ENCODE data around the gene ERCC8.

ERCC8 gene

GRCh38 chr5:60958712-60959111 is 13.8 kb upstream of the ERCC8 start:
- peaks cover 7% of the 10 kb centered on the region for H3K9me3 Mint-ChIP-seq
- H3K27me3 Mint-ChIP-seq: no peaks in the 10 kb centered on the region
- DNase-seq: no peak
- no peak overlapping the region for H3K4me3 Mint-ChIP-seq
- no peak for ATAC-seq
- no peak overlapping the region for H3K27ac Mint-ChIP-seq
- peaks cover 17% of the 10 kb centered on the region for H3K4me1 Mint-ChIP-seq
- peaks cover 2% of the 10 kb centered on the region for H3K36me3 Mint-ChIP-seq (ENCODE audit: low read depth)

- no peaks in the 10 kb centered on the region for H3K36me3 Mint-ChIP-seq (ENCODE audit: low read depth)
- peaks cover 15% of the 10 kb centered on the region for H3K4me1 Mint-ChIP-seq
- no peaks in the 10 kb centered on the region for H3K27me3 Mint-ChIP-seq
- H3K9me3 Mint-ChIP-seq: peaks cover 7% of the 10 kb centered on the region
- H3K4me3 Mint-ChIP-seq: no peak overlapping the region
- ATAC-seq (no peak), DNase-seq (no peak)
- H3K27ac Mint-ChIP-seq: no peak overlapping the region
Measured at GRCh38 chr5:60958088-60958487, 13.2 kb upstream of the ERCC8 start.

GRCh38 chr5:60955239-60955638 is 10.4 kb upstream of the ERCC8 start:
- peaks cover 1% of the 10 kb centered on the region for H3K36me3 Mint-ChIP-seq (ENCODE audit: low read depth)
- no peak for ATAC-seq
- peaks cover 10% of the 10 kb centered on the region for H3K4me1 Mint-ChIP-seq
- H3K4me3 Mint-ChIP-seq: no peak overlapping the region
- no peak for DNase-seq
- H3K27me3 Mint-ChIP-seq: no peaks in the 10 kb centered on the region
- H3K9me3 Mint-ChIP-seq: peaks cover 7% of the 10 kb centered on the region
- no peak overlapping the region for H3K27ac Mint-ChIP-seq

DNA sequence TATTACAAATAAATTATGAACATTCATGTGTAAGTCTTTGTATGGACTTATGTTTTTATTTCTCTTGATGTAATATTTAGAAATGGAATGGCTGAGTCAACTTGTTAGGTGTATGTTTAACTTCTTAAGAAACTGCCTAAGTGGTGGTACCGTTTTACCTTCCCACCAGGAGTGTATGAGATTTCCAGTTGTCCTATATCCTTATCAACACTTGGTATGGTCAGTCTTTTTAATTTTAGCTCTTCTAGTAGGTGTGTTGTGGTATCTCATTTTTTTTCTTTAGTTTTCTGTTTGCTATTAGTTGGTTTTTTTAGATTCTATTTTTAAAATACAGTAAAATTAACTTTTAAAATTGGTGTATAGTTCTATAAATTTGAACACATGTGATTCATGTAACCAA is 3.9 kb upstream of the ERCC8 start:
- H3K4me3 Mint-ChIP-seq: no peak overlapping the region
- DNase-seq (no peak), ATAC-seq (no peak)
- no peaks in the 10 kb centered on the region for H3K27me3 Mint-ChIP-seq
- peaks cover 27% of the 10 kb centered on the region for H3K4me1 Mint-ChIP-seq
- H3K36me3 Mint-ChIP-seq (ENCODE audit: low read depth): peaks cover 12% of the 10 kb centered on the region
- H3K27ac Mint-ChIP-seq: no peak overlapping the region
- peaks cover 4% of the 10 kb centered on the region for H3K9me3 Mint-ChIP-seq

GRCh38 chr5:60945813-60946187 is 930 bp upstream of the ERCC8 start:
- Mint-ChIP-seq H3K36me3 (ENCODE audit: low read depth) (peaks cover 12% of the 10 kb centered on the region), H3K4me1 (peaks cover 36% of the 10 kb centered on the region), H3K27ac (no peak overlapping the region), H3K4me3 (no peak overlapping the region), H3K27me3 (no peaks in the 10 kb centered on the region), H3K9me3 (peaks cover 4% of the 10 kb centered on the region)
- DNase-seq (peak; percentile 39), ATAC-seq (peak; percentile 30)

DNA sequence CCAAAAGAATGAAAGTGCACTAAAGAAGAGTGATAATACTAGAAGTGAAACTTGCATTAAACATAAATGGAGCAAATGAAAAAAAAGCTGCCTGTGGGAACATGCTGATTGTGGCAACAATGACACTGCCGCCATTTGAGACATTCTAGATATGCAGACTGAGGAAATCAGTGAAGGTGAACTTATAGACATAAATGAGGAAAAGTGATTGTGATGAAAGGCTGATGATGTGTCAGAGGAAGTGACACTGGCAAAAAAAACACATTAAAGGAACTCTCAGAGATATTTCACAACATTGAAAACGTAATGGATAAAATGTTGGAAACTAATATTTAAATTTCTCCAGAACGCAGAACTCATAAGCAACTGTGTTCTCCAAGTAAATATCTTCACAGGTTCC is 1.2 kb downstream of the ERCC8 start:
- peaks cover 26% of the 10 kb centered on the region for H3K4me1 Mint-ChIP-seq
- no peaks in the 10 kb centered on the region for H3K27me3 Mint-ChIP-seq
- DNase-seq (no peak), ATAC-seq (no peak)
- peaks cover 9% of the 10 kb centered on the region for H3K36me3 Mint-ChIP-seq (ENCODE audit: low read depth)
- H3K4me3 Mint-ChIP-seq: no peak overlapping the region
- H3K27ac Mint-ChIP-seq: peak overlapping the region; percentile 32
- H3K9me3 Mint-ChIP-seq: no peaks in the 10 kb centered on the region

GRCh38 chr5:60929024-60929423 is 15.8 kb downstream of the ERCC8 start:
- H3K27me3 Mint-ChIP-seq: no peaks in the 10 kb centered on the region
- peaks cover 3% of the 10 kb centered on the region for H3K4me1 Mint-ChIP-seq
- no peak for DNase-seq
- peaks cover 13% of the 10 kb centered on the region for H3K36me3 Mint-ChIP-seq (ENCODE audit: low read depth)
- no peak overlapping the region for H3K27ac Mint-ChIP-seq
- no peak overlapping the region for H3K4me3 Mint-ChIP-seq
- H3K9me3 Mint-ChIP-seq: no peaks in the 10 kb centered on the region
- no peak for ATAC-seq

GRCh38 chr5:60927450-60927849 is 17.4 kb downstream of the ERCC8 start:
- Mint-ChIP-seq H3K4me3 (no peak overlapping the region), H3K9me3 (no peaks in the 10 kb centered on the region), H3K27me3 (no peaks in the 10 kb centered on the region), H3K27ac (no peak overlapping the region), H3K36me3 (ENCODE audit: low read depth) (peaks cover 17% of the 10 kb centered on the region), H3K4me1 (peaks cover 3% of the 10 kb centered on the region)
- DNase-seq (no peak), ATAC-seq (no peak)

GRCh38 chr5:60918466-60918865 is 26.4 kb downstream of the ERCC8 start:
- Mint-ChIP-seq H3K27me3 (no peaks in the 10 kb centered on the region), H3K4me1 (no peaks in the 10 kb centered on the region), H3K4me3 (no peak overlapping the region), H3K27ac (no peak overlapping the region), H3K36me3 (ENCODE audit: low read depth) (peaks cover 60% of the 10 kb centered on the region), H3K9me3 (peaks cover 5% of the 10 kb centered on the region)
- no peak for DNase-seq
- ATAC-seq: no peak

DNA sequence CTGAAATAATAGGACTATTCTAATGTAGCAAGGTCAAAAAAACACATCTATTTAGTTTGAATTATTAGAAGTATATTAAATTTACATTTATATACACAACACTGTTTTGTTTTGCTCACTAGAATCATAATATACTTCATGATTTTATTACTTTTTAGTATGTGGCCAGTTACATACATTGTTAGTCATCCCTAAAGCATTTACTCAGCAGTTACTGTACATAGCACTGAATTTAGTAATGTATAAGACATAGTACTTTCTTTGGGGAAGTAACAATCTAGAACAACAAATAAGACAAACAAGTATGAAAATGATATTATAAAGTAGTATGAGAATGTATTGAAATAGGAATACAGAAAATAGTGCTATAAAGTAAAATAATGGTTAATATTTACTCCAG is 28.2 kb downstream of the ERCC8 start:
- ATAC-seq: no peak
- H3K36me3 Mint-ChIP-seq (ENCODE audit: low read depth): peaks cover 60% of the 10 kb centered on the region
- H3K27me3 Mint-ChIP-seq: no peaks in the 10 kb centered on the region
- no peaks in the 10 kb centered on the region for H3K4me1 Mint-ChIP-seq
- no peak overlapping the region for H3K27ac Mint-ChIP-seq
- DNase-seq: no peak
- H3K9me3 Mint-ChIP-seq: peaks cover 7% of the 10 kb centered on the region
- no peak overlapping the region for H3K4me3 Mint-ChIP-seq

DNA sequence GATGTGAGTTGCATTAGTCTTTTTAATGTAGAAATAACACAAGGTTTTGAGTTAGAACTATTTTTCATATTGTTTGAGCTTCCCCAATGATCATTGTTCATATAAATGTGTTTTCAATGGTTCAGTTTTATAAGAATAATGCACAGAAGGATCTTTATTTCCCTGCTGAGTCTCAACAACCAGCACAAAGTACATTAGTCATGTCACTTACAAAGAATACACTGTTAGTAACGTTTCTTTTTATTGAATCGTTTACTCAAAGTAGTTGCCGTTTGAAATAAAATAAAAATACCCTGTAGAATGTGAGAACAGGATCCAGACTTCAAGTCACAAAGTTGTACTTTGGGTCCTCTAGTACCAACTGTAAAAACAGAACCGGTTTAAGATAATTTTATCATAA is 41.5 kb downstream of the ERCC8 start:
- H3K36me3 Mint-ChIP-seq (ENCODE audit: low read depth): peaks cover 15% of the 10 kb centered on the region

GRCh38 chr5:60896991-60897390 is 47.9 kb downstream of the ERCC8 start:
- no peak overlapping the region for H3K4me3 Mint-ChIP-seq
- H3K36me3 Mint-ChIP-seq (ENCODE audit: low read depth): peaks cover 35% of the 10 kb centered on the region
- no peaks in the 10 kb centered on the region for H3K4me1 Mint-ChIP-seq
- ATAC-seq (no peak), DNase-seq (no peak)
- no peak overlapping the region for H3K27ac Mint-ChIP-seq
- no peaks in the 10 kb centered on the region for H3K9me3 Mint-ChIP-seq
- no peaks in the 10 kb centered on the region for H3K27me3 Mint-ChIP-seq

More for the DNA sequence above, 41.5 kb downstream of the ERCC8 start:
- no peak for DNase-seq
- no peak overlapping the region for H3K4me3 Mint-ChIP-seq
- no peak overlapping the region for H3K27ac Mint-ChIP-seq
- H3K27me3 Mint-ChIP-seq: no peaks in the 10 kb centered on the region
- no peaks in the 10 kb centered on the region for H3K9me3 Mint-ChIP-seq
- H3K4me1 Mint-ChIP-seq: no peaks in the 10 kb centered on the region
- ATAC-seq: no peak

DNA sequence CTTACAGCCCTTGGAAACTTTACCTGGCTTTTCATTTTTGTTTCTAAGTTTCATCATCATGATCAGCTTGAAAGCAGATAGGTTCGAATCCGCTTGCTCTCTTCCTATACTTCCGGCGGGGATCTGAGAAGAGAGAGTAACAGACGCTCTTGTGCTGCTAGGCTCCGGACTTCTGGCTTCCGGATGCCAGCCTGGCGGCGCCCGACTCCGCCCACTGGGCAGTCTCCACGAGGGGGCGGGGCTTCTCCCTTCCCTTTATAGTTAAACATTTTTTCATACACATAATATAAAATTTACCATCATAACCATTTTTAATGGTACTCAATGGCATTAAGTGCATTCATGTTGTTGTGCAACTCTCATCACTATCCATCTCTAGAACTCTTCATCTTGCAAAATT is 51.3 kb downstream of the ERCC8 start:
- Mint-ChIP-seq H3K4me3 (no peak overlapping the region), H3K9me3 (no peaks in the 10 kb centered on the region), H3K27me3 (no peaks in the 10 kb centered on the region), H3K4me1 (peaks cover 4% of the 10 kb centered on the region), H3K27ac (no peak overlapping the region), H3K36me3 (ENCODE audit: low read depth) (peaks cover 38% of the 10 kb centered on the region)
- DNase-seq: no peak
- ATAC-seq: no peak

DNA sequence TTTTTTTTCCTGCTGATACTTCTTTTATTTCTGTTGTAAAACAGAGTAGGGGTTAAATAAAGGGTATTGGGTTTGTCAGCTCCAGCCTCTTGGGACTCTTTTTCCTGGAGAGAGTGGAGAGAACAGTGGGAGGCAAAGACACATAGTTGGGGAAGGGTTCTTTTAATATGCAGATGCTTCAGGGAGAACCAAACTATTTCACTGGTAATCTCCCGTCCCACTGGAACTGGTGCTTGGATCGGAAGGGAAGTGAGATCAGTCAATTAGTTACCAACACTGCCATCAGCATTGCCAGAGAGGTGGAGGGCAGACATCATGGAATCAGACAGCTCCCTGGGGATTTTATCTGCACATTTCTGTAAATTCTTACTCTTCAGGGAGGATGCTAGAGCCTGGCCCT is 53.2 kb downstream of the ERCC8 start:
- Mint-ChIP-seq H3K4me1 (peaks cover 7% of the 10 kb centered on the region), H3K27ac (no peak overlapping the region), H3K9me3 (no peaks in the 10 kb centered on the region), H3K27me3 (no peaks in the 10 kb centered on the region), H3K4me3 (no peak overlapping the region), H3K36me3 (ENCODE audit: low read depth) (peaks cover 38% of the 10 kb centered on the region)
- no peak for ATAC-seq
- DNase-seq: no peak

DNA sequence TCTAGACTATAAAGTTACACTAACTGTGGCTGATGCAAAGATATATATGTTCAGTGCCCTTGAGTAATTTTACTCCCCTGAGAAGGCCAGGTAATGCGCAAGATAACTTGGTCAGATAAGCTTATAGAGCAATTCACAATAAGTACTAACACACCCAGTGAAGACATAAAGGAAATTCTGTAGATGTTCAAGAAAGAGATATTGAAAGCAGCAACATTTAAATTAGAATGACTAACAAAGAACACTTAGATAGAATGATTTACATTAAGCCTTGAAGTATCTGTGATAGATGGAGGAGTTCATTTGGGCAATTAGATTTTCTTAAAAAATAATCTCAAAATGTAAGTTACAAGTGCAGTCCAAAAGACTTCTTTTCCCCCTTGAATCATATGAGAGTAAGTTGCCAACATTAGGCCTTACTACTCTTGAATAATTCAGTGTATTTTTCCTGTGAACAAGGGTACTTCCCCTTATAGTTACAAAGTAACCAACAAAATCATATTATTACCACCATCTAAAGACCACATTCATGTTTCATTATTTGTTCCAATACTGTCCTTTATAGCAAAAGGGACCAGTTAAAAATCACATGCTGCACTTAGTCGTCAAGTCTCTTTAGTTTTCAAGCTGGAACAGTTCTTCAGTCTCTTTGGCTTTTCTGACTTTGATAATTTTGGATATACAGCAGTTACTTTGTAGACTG is 56.4 kb downstream of the ERCC8 start:
- Mint-ChIP-seq H3K36me3 (ENCODE audit: low read depth) (peaks cover 39% of the 10 kb centered on the region), H3K27ac (no peak overlapping the region), H3K27me3 (no peaks in the 10 kb centered on the region), H3K4me3 (no peak overlapping the region), H3K4me1 (peaks cover 7% of the 10 kb centered on the region), H3K9me3 (peaks cover under 1% of the 10 kb centered on the region)
- DNase-seq (no peak), ATAC-seq (peak; percentile 20)

GRCh38 chr5:60887746-60888145 is 57.1 kb downstream of the ERCC8 start:
- no peak for DNase-seq
- H3K27ac Mint-ChIP-seq: no peak overlapping the region
- H3K27me3 Mint-ChIP-seq: no peaks in the 10 kb centered on the region
- H3K36me3 Mint-ChIP-seq (ENCODE audit: low read depth): peaks cover 40% of the 10 kb centered on the region
- no peak overlapping the region for H3K4me3 Mint-ChIP-seq
- peaks cover 7% of the 10 kb centered on the region for H3K4me1 Mint-ChIP-seq
- no peak for ATAC-seq
- peaks cover 5% of the 10 kb centered on the region for H3K9me3 Mint-ChIP-seq
